A673 (cell line): ENCODE measurements around the gene GABRG3. TPM values are rescaled to one million over a fixed set of nuclear protein-coding genes. Genes with fewer than 3 reads are reported as not detected.

Experiments used
- BruUV-seq: library from RNA; stranded (reverse); fragments of 400-500 nt; replicated peaks from 2 replicates; lab custom pipeline; 2021; lab: Mats Ljungman, UMichigan
- CTCF ChIA-PET: fragments of 300-600 bp; sonication (Branson Sonifier 250); formaldehyde crosslinking; loops from one replicate; lab custom pipeline; 2022; ENCODE audit warnings: antibody characterized with exemption; lab: Charles Lee
- POLR2A ChIA-PET: fragments of 300-600 bp; sonication (Branson Sonifier 250); formaldehyde crosslinking; loops from one replicate; lab custom pipeline; 2022; ENCODE audit warnings: antibody characterized with exemption; ENCODE audit not compliant: low non-redundant PET; lab: Charles Lee
- DNase-seq: peaks from one replicate; pipeline ENCODE4 v3.0.0-alpha.2; 2015; ENCODE audit warnings: low spot score
- H3K27ac ChIP-seq: fragments of 200-600 bp; sonication (generic); 2 replicates; pipeline ENCODE4 v1.5.1; 2016; ENCODE audit warnings: mixed run types, low read depth, mild to moderate bottlenecking, mixed read lengths, antibody characterized with exemption, low read length; ENCODE audit not compliant: poor library complexity, severe bottlenecking
- H3K27me3 ChIP-seq: fragments of 200-600 bp; sonication (generic); replicated peaks from 2 replicates; pipeline ENCODE4 v1.6.1; 2017; ENCODE audit warnings: mixed run types, low read depth, mild to moderate bottlenecking, mixed read lengths, antibody characterized with exemption, low read length; ENCODE audit not compliant: insufficient read depth, poor library complexity
- H3K36me3 ChIP-seq: fragments of 200-600 bp; sonication (generic); 2 replicates; pipeline ENCODE4 v1.6.1; 2016; ENCODE audit warnings: mixed run types, mild to moderate bottlenecking, mixed read lengths, antibody characterized with exemption, low read length; ENCODE audit not compliant: insufficient read depth, poor library complexity, severe bottlenecking
- H3K4me1 ChIP-seq: fragments of 200-600 bp; sonication (generic); 2 replicates; pipeline ENCODE4 v1.6.1; 2017; ENCODE audit warnings: mixed run types, mild to moderate bottlenecking, mixed read lengths, antibody characterized with exemption, low read length; ENCODE audit not compliant: insufficient read depth, poor library complexity, severe bottlenecking
- H3K4me3 ChIP-seq: fragments of 200-600 bp; sonication (generic); 2 replicates; pipeline ENCODE4 v1.5.1; 2016; ENCODE audit warnings: low read depth, mixed run types, mild to moderate bottlenecking, mixed read lengths, low read length; ENCODE audit not compliant: poor library complexity, severe bottlenecking
- H3K9me3 ChIP-seq: fragments of 200-600 bp; sonication (generic); 2 replicates; pipeline ENCODE4 v1.6.1; 2016; ENCODE audit warnings: mixed run types, low read depth, mild to moderate bottlenecking, mixed read lengths, antibody characterized with exemption, low read length; ENCODE audit not compliant: poor library complexity, severe bottlenecking
- EZH2 ChIP-seq: fragments of 200-600 bp; sonication (generic); IDR thresholded peaks from 2 replicates; pipeline ENCODE4 v1.6.1; 2017; ENCODE audit warnings: borderline replicate concordance, low read depth, mild to moderate bottlenecking, mixed read lengths, antibody characterized with exemption, low read length; ENCODE audit not compliant: poor library complexity, severe bottlenecking
- intact Hi-C: fragments of 100-400 bp; cut with micrococcal nuclease; formaldehyde crosslinking; loops from one replicate; pipeline ENCODE4 v1.10.0; 2022; ENCODE audit not compliant: unreplicated experiment
- total RNA-seq: library from RNA; stranded (reverse); gene quantifications from 2 replicates; pipeline ENCODE4 v1.2.3, GENCODE V29; 2021
- TF ChIP-seq, protein P1 (sequence below): fragments of 300-800, 200-600 bp; sonication (generic); conservative IDR thresholded peaks from 2 replicates; pipeline ENCODE4 v1.5.1; 2017; ENCODE audit warnings: low read depth, mild to moderate bottlenecking, antibody characterized with exemption, low read length, moderate library complexity, mixed read lengths

Gene GABRG3
- total RNA-seq, 1 experiment from 2014 or later, result not detected

DNA sequence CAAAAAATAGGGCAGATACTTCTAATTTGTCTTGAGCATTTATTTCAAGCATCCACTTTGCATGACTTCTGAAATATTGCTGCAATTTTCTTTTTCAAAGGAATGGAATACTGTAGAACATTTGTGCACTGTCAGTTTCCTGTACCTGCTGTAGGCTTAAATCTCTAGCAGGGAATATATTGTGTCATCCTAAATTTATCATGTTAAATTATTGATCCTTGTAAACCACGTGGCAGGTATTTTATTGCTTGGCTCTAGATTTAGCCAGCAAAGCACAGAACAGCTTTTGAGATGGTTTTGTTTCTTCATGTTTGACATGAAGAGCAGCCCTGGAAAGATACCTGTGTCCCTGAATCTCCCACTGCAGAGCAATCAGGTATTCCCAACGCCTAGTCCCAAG is 470.1 kb downstream of the GABRG3 start:
- Histone ChIP-seq H3K4me1 (no peaks in the 10 kb centered on the region), H3K4me3 (no peak overlapping the region), H3K27ac (no peak overlapping the region), H3K36me3 (no peaks in the 10 kb centered on the region), H3K27me3 (no peaks in the 10 kb centered on the region), H3K9me3 (peaks cover 40% of the 10 kb centered on the region)
- ChIA-PET POLR2A (no interaction called here), CTCF (no interaction called here)
- DNase-seq, result no peak
- BruUV-seq, result no TSS peak
- TF ChIP-seq EZH2, result no peak
- TF ChIP-seq, protein P1, sequence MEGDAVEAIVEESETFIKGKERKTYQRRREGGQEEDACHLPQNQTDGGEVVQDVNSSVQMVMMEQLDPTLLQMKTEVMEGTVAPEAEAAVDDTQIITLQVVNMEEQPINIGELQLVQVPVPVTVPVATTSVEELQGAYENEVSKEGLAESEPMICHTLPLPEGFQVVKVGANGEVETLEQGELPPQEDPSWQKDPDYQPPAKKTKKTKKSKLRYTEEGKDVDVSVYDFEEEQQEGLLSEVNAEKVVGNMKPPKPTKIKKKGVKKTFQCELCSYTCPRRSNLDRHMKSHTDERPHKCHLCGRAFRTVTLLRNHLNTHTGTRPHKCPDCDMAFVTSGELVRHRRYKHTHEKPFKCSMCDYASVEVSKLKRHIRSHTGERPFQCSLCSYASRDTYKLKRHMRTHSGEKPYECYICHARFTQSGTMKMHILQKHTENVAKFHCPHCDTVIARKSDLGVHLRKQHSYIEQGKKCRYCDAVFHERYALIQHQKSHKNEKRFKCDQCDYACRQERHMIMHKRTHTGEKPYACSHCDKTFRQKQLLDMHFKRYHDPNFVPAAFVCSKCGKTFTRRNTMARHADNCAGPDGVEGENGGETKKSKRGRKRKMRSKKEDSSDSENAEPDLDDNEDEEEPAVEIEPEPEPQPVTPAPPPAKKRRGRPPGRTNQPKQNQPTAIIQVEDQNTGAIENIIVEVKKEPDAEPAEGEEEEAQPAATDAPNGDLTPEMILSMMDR, result no peak
- intact Hi-C loops, result no loop called here

DNA sequence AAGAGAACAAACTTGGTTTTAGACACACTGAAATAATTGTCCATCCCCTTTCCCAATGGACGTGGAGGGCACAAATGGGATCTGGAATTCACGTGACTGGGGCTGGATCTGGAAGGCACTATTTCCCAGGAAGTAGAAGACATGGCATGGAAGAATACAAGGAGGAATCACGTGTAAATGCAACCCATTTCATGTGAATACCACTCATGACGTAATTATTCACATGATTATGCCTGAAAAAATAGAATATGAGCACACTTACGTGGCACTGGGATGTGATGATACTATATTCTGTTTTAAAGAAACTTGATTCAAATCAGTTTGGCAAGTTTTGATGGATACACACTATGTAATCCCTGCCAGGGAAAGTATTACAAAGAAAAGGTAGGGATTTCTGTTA is 477.3 kb downstream of the GABRG3 start:
- no TSS peak for BruUV-seq
- no peaks in the 10 kb centered on the region for H3K36me3 ChIP-seq
- no peaks in the 10 kb centered on the region for H3K27me3 ChIP-seq
- no peak for TF ChIP-seq EZH2
- DNase-seq, result no peak
- H3K27ac ChIP-seq, result no peak overlapping the region
- CTCF ChIA-PET, result no interaction called here
- no peak overlapping the region for H3K4me3 ChIP-seq
- POLR2A ChIA-PET, result no interaction called here
- peaks cover 25% of the 10 kb centered on the region for H3K9me3 ChIP-seq
- H3K4me1 ChIP-seq, result no peaks in the 10 kb centered on the region
- intact Hi-C loops, result no loop called here

DNA sequence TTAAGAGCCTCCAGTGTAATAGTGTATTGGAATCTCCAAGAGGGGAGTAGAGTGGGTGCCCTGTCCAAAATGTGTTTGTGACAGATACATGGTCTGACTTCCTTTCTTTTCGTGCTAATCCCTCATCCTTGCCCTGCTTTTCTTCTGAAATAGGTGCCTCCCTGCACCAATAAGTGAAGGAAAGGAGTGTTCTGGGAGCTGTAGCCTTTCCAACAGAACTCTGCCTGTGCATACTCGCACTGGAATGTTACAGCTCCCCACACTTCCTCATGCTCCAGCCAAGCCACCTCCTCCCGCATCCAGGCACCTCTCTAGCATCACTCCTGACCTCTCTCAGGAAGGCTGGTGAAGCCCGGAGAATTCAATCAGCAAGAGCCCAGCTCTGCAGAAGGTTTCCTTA is 478.0 kb downstream of the GABRG3 start:
- H3K27me3 ChIP-seq, result no peaks in the 10 kb centered on the region
- H3K9me3 ChIP-seq, result peaks cover 29% of the 10 kb centered on the region
- no peaks in the 10 kb centered on the region for H3K4me1 ChIP-seq
- intact Hi-C loops, result no loop called here
- DNase-seq, result no peak
- no TSS peak for BruUV-seq
- CTCF ChIA-PET, result no interaction called here
- TF ChIP-seq EZH2, result no peak
- TF ChIP-seq, protein P1, result no peak
- H3K4me3 ChIP-seq, result no peak overlapping the region
- no peak overlapping the region for H3K27ac ChIP-seq
- POLR2A ChIA-PET, result no interaction called here
- no peaks in the 10 kb centered on the region for H3K36me3 ChIP-seq

DNA sequence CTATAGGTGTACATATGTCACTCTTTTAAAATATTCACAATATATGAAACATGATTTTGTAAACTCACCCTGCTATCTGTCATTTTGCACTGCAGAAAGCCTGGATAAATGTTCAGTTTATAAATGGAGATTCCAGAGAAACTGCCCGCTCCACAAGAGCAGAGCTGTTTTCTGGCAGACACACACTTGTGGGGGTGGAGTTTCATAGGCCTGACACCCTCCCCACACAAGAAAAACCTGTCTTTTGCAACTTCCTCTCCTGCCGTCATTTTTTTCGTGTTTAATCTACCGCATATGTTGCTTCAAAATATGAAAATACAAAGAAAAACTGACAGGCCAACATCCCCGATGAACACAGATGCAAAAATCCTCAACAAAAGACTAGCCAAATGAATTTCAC is 479.0 kb downstream of the GABRG3 start:
- no peak overlapping the region for H3K4me3 ChIP-seq
- H3K27ac ChIP-seq, result no peak overlapping the region
- ChIA-PET CTCF (no interaction called here), POLR2A (no interaction called here)
- intact Hi-C loops, result no loop called here
- no peak for DNase-seq
- no peaks in the 10 kb centered on the region for H3K4me1 ChIP-seq
- no peaks in the 10 kb centered on the region for H3K27me3 ChIP-seq
- peaks cover 30% of the 10 kb centered on the region for H3K9me3 ChIP-seq
- no peak for TF ChIP-seq EZH2
- TF ChIP-seq, protein P1, result no peak
- H3K36me3 ChIP-seq, result no peaks in the 10 kb centered on the region
- no TSS peak for BruUV-seq
